ENCODE measurements around the gene FCGR3A.
"Not testable (repeated sequence)": the region's sequence is repeated elsewhere in the genome, so short reads cannot be mapped to it uniquely, and the experiment has no call there.

FCGR3A gene

DNA sequence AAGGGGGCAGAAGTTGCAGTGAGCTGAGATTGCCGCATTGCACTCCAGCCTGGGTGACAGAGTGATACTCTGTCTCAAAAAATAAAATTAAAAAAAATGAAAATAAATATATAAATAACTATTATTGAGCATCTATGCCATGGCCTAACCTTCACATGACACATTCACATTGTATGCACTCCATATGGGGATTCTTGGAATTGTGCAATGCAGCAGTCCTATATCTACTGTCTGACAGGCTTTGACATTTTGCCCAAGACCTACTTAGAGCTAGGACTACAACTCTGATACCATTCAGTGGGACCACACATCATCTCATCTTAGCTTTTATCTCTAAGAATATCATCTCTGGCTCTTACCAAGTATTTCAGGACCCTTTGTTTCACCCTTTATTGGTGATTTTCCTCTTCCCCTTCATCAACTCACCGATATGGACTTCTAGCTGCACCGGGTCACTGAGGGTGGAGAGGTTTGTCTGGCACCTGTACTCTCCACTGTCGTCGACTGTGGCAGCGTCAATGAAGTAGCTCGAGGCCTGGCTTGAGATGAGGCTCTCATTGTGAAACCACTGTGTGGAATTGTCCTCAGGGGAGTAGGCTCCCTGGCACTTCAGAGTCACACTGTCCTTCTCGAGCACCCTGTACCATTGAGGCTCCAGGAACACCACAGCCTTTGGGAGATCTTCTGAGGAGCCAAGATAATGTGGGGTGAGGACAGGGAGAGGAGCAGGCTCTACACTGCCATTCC is 1.4 kb downstream of the FCGR3A start:
- H3K4me1 Mint-ChIP-seq; H3K9me3 Mint-ChIP-seq; H3K4me3 Mint-ChIP-seq; H3K36me3 Mint-ChIP-seq (ENCODE audit: low read depth); H3K27ac Mint-ChIP-seq: not testable (repeated sequence)
- H3K27me3 Mint-ChIP-seq (ENCODE audit: low read depth) = peaks cover 14% of the 10 kb centered on the region

DNA sequence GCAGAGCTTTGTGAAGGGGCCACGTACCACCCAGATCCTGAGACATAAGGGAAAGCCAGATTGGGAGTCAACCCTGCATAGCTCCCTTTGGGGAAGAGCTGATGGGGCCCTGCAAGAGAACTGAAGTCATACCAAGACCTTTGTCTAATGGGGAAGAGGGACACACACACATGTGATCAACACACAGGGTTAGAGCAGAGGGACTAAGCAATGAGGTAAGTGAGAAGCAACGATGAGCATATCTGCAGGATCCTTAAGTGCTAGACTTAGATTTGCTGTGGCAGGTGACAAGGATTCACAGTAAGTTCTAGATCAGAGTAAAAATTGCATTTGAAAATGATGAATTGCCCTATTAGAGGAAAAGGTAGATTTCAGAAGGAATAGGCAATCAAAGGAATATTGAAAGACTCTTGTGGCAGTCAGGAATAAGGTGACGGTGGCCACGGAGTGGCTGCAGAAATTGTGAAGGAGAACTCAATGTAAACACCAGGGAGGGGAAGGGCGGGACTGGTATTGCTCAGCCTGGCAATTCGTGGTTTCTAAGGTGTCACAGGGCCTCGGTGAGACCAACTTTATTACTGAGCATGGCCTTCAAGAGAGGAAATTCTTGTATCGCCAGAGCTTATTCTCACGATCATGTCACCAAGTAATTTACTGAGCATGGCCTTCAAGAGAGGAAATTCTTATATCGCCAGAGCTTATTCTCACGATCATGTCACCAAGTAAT is 4.5 kb downstream of the FCGR3A start:
- H3K27me3 Mint-ChIP-seq (ENCODE audit: low read depth) = peaks cover 41% of the 10 kb centered on the region
- not testable (repeated sequence) for H3K4me3 Mint-ChIP-seq; H3K27ac Mint-ChIP-seq; H3K9me3 Mint-ChIP-seq; H3K36me3 Mint-ChIP-seq (ENCODE audit: low read depth); H3K4me1 Mint-ChIP-seq

DNA sequence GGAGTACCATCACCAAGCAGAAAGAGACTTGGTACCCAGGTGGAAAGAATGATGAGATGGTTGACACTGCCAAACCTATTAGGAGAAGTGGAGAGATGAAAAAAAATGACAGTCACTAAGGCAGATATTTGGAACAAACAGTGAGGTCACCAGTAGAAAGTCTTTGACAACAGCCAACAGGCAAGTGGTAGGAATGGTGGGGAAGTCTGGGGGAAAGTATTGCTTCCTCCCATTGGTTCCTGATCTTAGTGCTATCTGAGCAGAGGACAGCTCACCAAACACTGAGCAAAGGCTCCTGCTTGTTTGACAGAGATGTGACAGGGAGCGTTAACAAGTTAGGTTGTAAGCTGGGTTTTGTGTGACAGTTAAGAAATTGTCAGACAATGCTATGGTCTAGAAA is 6.5 kb downstream of the FCGR3A start:
- H3K9me3 Mint-ChIP-seq; H3K27ac Mint-ChIP-seq; H3K36me3 Mint-ChIP-seq (ENCODE audit: low read depth); H3K4me3 Mint-ChIP-seq; H3K4me1 Mint-ChIP-seq: not testable (repeated sequence)
- peaks cover 49% of the 10 kb centered on the region for H3K27me3 Mint-ChIP-seq (ENCODE audit: low read depth)

DNA sequence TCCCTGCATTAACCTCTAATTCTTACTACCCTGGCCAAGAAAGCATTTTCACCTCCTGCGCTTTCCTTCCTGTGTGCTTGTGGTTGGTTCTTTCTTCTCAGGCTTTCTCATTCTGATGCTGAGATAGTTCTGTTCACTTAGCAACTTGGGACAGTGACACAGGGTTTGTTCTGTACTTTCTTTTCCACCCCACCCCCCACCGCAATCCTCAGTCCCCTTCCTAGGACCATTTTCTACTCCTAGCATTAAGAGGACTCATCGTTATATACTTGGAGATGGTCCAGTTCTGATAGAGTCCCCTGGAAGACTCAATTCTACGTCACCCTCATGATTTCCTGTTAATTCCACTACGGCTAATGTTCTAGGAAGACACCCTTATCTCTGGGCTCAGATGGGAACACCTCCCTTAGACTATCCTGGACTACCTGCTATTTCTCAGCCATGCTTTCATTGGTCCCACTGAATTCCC is 7.5 kb downstream of the FCGR3A start:
- not testable (repeated sequence) for H3K36me3 Mint-ChIP-seq (ENCODE audit: low read depth); H3K9me3 Mint-ChIP-seq; H3K4me1 Mint-ChIP-seq; H3K27ac Mint-ChIP-seq; H3K4me3 Mint-ChIP-seq
- H3K27me3 Mint-ChIP-seq (ENCODE audit: low read depth) = peaks cover 54% of the 10 kb centered on the region

DNA sequence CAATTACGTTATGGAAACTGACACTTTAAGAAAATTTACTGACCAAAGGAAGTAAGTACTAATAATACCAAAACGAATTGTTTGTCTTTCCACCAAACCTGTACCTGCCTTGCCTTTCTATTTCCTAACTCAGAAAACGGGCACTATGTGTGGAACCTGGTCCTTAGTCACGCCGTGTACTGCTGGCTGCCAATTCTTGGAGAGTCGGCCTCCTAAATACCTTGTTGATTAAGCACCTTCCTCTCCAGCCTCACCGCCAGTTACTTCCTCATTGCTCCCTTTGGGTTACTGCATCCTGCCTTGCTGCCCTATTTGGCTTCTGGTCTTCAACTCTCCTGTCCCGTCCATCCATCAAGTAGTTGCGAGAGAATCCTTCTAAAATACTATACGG is 9.1 kb downstream of the FCGR3A start:
- H3K4me3 Mint-ChIP-seq = peak overlapping the region; percentile 87 to 97 (median 94)
- H3K27me3 Mint-ChIP-seq (ENCODE audit: low read depth) = peaks cover 49% of the 10 kb centered on the region
- H3K27ac Mint-ChIP-seq = not testable (repeated sequence)

DNA sequence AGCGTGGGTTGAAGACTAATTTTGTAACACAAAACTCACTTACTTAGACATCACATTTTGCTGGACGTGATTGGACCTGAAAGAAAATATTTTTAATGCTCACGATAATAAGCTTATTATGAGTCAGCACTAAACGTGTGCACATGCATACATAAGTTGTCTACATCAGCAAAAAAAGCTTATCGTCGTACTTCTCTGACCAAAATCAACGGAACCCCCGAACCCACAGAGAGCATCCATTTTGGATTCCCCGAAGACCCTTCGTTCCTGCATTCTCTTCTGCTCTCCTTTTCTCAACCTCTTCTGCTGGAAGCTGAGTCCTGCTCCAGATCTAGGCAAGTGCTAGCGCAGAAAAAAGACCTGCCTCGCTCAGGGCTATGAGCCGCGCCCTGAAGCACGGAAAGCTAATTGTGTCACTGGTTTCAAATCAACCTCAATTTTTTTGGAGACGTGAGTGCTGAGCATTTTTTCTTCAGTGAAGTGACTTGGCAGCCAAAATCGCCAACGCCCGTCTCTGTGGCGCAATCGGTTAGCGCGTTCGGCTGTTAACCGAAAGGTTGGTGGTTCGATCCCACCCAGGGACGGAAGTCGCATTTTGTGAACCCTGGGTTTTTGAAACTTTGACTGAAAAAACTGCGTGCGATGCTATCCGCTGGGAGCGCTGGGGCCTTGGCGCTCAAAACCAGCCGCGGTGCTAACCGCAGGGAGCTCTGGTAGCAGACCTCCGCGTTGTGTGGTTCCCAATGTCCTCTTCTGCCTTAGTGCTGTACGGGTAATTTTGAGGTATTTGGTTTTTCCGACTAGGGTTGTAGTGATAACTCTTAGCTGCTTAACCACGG is 9.7 kb downstream of the FCGR3A start:
- H3K36me3 Mint-ChIP-seq (ENCODE audit: low read depth); H3K9me3 Mint-ChIP-seq; H3K4me1 Mint-ChIP-seq: not testable (repeated sequence)
- Mint-ChIP-seq H3K27ac (peak overlapping the region; percentile 9 to 63 (median 31)), H3K4me3 (peak overlapping the region; percentile 87 to 97 (median 94)), H3K27me3 (ENCODE audit: low read depth) (peaks cover 46% of the 10 kb centered on the region)

More for the DNA sequence above, 9.1 kb downstream of the FCGR3A start:
- not testable (repeated sequence) for H3K36me3 Mint-ChIP-seq (ENCODE audit: low read depth); H3K9me3 Mint-ChIP-seq; H3K4me1 Mint-ChIP-seq

DNA sequence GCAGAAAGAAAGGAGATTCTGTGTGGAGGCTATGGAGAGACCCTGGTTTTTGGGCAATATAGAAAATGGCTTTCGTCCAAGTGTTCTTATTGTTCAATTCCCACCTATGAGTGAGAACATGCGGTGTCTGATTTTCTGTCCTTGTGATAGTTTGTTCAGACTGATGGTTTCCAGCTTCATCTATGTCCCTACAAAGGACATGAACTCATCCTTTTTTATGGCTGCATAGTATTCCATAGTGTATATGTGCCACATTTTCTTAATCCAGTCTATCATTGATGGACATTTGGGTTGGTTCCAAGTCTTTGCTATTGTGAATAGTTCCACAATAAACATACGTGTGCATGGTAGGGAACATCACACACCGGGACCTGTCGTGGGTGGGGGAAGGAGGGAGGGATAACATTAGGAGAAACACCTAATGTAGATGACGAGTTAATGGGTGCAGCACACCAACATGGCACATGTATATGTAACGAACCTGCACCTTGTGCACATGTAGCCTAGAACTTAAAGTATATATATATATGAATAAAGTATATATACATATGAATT is 10.6 kb downstream of the FCGR3A start:
- not testable (repeated sequence) for H3K9me3 Mint-ChIP-seq; H3K4me1 Mint-ChIP-seq; H3K36me3 Mint-ChIP-seq (ENCODE audit: low read depth); H3K27ac Mint-ChIP-seq
- Mint-ChIP-seq H3K27me3 (ENCODE audit: low read depth) (peaks cover 42% of the 10 kb centered on the region), H3K4me3 (peak overlapping the region; percentile 87 to 97 (median 94))

DNA sequence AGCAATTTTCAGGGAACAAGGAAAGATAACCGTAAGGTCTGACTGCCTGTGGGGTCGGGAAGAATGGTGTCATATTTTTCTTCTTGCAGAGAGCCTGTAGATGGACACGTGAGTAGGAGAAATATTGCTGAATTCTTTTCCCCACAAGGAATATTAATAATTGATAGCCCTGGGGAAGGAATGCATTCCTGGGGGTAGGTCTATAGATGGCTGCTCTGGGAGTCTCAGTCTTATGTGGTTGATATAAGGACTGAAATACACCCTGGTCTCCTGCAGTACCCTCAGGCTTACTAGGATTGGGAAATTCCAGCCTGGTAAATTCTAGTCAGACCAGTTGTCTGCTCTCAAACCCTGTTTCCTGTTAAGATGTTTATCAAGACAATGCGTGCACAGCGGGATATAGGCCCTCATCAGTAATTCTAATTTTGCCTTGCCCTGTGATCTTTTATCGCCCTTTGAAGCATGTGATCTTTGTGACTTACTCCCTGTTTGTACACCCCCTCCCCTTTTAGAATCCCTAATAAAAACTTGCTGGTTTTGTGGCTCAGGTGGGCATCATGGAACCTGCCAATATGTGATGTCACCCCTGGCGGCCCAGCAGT is 12.4 kb downstream of the FCGR3A start:
- H3K36me3 Mint-ChIP-seq (ENCODE audit: low read depth); H3K9me3 Mint-ChIP-seq; H3K27ac Mint-ChIP-seq; H3K4me3 Mint-ChIP-seq: not testable (repeated sequence)
- Mint-ChIP-seq H3K4me1 (peaks cover 19% of the 10 kb centered on the region), H3K27me3 (ENCODE audit: low read depth) (peaks cover 37% of the 10 kb centered on the region)

DNA sequence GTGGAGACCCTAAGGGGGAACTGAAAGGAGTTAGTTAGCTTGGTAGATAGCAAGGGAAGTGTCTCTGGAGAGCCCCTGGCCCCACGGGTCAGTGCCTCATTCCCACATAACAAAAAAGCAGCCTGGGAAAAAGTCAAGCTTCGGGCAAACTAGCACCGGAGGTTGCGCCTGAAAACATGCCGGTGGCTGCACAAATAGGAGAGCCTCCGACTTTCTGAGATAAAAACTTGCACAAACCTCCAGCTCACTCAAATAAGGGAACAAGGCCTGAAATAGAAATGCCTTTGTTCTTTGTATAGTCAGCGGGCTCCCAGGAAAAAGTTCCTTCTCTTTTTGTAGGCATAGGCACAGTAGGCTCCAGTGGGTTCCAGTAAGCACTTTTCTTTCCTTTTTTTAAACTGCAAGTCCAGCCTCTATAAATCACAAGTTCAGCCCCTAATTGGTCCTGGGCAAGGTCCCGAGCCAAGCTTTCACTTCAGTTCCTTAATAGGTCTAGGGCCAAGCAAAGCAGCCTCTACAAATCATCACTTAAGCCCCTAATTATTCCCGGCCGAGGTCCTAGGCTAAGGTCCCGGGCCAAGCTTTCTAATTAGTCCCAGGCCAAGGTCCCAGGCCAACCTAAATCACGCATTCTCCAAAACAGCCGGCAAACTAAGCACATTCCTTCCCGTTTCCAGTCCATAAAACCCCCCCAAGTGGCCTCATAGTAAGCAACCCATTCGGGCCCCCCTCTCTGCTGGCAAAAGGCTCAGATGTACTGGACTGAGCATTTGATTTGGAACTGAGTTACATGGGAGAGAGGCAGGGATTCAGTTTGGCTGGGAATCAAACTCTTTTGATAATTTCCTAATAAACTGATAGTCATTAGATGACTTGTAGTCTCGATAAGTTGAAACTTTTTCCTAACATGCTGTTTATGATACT is 16.7 kb downstream of the FCGR3A start:
- Mint-ChIP-seq H3K27me3 (ENCODE audit: low read depth) (peaks cover 42% of the 10 kb centered on the region), H3K27ac (peak overlapping the region; percentile 84 to 92 (median 88)), H3K4me1 (peaks cover 21% of the 10 kb centered on the region), H3K4me3 (peak overlapping the region; percentile 71 to 83 (median 83))
- not testable (repeated sequence) for H3K9me3 Mint-ChIP-seq; H3K36me3 Mint-ChIP-seq (ENCODE audit: low read depth)

Measured in nephron (organoid).